ENCODE measurements around the gene FABP3.

DNA sequence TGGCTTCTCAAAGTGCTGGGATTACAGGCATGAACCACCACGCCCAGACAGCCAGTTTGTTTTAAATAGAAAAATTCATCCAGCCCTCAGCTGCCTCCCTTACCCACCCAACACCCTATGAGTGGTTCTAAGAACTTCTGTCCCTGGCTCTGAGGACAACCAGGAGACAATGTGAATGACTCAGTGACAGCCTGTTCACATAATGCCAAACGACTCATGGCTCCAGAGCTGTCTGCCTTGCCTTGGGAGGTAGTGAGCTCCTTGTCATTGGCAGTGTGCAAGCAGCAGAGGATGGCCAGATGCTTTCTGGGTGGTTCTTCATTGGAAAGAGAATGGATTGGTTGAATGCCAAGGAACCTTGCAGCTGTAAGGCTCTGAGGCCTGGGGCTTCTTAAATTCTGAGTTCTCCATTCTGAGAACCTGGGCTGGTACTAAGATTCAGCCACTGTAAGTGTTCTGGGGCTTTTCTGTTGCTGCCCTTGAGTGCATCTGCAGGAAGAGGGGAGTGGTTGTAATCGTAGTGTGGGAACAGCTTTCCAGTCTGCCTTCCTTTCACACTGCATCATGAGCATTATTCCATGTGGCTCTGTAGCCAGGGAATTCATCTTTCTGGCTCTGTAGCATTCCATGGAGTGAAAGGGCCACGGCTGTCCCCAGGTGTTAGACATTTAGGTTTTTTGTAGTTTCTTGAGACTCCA lies 45.9 kb upstream of the FABP3 start:
- TF ChIP-seq, protein P1, sequence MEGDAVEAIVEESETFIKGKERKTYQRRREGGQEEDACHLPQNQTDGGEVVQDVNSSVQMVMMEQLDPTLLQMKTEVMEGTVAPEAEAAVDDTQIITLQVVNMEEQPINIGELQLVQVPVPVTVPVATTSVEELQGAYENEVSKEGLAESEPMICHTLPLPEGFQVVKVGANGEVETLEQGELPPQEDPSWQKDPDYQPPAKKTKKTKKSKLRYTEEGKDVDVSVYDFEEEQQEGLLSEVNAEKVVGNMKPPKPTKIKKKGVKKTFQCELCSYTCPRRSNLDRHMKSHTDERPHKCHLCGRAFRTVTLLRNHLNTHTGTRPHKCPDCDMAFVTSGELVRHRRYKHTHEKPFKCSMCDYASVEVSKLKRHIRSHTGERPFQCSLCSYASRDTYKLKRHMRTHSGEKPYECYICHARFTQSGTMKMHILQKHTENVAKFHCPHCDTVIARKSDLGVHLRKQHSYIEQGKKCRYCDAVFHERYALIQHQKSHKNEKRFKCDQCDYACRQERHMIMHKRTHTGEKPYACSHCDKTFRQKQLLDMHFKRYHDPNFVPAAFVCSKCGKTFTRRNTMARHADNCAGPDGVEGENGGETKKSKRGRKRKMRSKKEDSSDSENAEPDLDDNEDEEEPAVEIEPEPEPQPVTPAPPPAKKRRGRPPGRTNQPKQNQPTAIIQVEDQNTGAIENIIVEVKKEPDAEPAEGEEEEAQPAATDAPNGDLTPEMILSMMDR (IDR thresholded peaks at IDR 0.05; ENCODE audit: low read depth, low read length) = no peak
- TF ChIP-seq EZH2phosphoT487 (IDR thresholded peaks at IDR 0.05; ENCODE audit: low read depth) = no peak
